Vagina (tissue), 2 donors: Measurements from ENCODE around the gene TCF25.

Experiments
- POLR2A ChIP-seq, 2 donors: fragments of 450-650 bp; IDR thresholded peaks; one replicate each; pipeline ENCODE4 v1.6.1; 2017; ENCODE audit warnings: antibody characterized with exemption in 2 of 2, mild to moderate bottlenecking in 2 of 2, moderate library complexity in 2 of 2
- POLR2AphosphoS5 ChIP-seq, 2 donors: sonication (generic); formaldehyde crosslinking; IDR thresholded peaks; one replicate each; pipeline ENCODE4 v1.9.0; 2017; ENCODE audit warnings: antibody characterized with exemption in 2 of 2, mild to moderate bottlenecking in 2 of 2, low read depth in 1 of 2; ENCODE audit not compliant: insufficient read depth in 1 of 2
- TF ChIP-seq, protein P1 (sequence below), 3 experiments: fragments of 450-650 bp in 2 of 3; fragments of 200-600 bp in 1 of 3; sonication (generic) in 1 of 3; IDR thresholded peaks; one replicate each; pipeline ENCODE4 v1.5.1; 2017 to 2019; ENCODE audit warnings: antibody characterized with exemption in 3 of 3, mild to moderate bottlenecking in 2 of 3, moderate library complexity in 2 of 3

DNA sequence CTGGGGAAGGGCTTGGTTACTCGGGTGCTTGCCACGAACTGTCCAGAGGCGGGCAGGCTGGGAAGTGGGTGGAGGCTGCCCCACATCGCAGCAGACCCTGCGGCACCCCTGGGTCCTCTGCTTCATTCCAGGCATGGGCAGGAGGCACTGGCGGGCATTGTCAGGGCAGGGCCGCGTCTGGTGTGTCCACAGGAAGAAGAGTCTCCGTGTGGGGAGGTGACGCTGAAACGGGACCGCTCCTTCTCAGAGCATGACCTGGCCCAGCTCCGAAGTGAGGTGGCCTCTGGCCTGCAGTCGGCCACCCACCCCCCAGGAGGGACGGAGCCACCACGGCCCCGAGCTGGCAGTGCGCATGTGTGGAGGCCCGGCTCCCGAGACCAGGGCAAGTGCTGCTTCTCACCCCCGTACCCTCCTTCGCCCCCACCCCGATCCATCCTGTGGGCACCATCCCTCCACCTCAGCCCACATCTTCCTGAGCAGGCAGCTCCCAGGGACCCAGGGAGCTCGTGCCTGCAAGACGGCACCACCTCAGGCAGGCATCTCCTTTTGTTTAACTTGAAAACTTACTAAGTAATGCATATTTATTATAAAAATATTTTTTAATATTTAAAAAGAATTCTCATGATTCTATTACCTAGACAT lies 14.3 kb upstream of the TCF25 start:
- TF ChIP-seq POLR2A (IDR thresholded peaks at IDR 0.05) (no peak), POLR2AphosphoS5 (IDR thresholded peaks at IDR 0.05; ENCODE audit: insufficient read depth in 1 of 2, low read depth in 1 of 2) (no peak)
- TF ChIP-seq, protein P1, sequence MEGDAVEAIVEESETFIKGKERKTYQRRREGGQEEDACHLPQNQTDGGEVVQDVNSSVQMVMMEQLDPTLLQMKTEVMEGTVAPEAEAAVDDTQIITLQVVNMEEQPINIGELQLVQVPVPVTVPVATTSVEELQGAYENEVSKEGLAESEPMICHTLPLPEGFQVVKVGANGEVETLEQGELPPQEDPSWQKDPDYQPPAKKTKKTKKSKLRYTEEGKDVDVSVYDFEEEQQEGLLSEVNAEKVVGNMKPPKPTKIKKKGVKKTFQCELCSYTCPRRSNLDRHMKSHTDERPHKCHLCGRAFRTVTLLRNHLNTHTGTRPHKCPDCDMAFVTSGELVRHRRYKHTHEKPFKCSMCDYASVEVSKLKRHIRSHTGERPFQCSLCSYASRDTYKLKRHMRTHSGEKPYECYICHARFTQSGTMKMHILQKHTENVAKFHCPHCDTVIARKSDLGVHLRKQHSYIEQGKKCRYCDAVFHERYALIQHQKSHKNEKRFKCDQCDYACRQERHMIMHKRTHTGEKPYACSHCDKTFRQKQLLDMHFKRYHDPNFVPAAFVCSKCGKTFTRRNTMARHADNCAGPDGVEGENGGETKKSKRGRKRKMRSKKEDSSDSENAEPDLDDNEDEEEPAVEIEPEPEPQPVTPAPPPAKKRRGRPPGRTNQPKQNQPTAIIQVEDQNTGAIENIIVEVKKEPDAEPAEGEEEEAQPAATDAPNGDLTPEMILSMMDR (IDR thresholded peaks at IDR 0.05), result no peak
